Measurements from ENCODE around the gene ZNF365.

DNA sequence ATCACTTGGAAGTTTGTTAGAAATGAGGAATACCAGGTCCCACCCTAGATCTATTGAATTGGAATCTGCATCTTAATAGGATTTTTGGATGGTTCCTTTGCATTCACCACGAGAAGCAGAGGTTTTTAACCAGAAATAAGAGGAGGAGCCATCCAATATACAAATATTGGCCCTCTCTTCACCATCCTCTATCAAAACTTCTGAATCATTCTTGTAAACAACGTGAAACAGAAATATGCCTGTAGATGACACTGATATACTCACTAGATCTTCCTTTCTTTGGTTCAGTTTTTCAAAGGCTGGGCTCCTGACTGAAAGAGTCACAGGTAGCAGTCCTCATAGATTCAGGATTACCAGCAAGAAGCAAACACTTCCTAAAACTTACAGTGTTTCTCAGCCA lies 39.5 kb downstream of the ZNF365 start:
- TF ChIP-seq JUN (IDR thresholded peaks at IDR 0.05; ENCODE audit: low read depth, low read length) (no peak), CTCF (IDR thresholded peaks at IDR 0.05; ENCODE audit: control extremely low read depth in 1 of 3, insufficient read depth in 1 of 3, low read depth in 1 of 3, low read length in 3 of 3) (no peak)

Measured in H1 (cell line).